A549 (cell line): ENCODE data around the gene SCYL3. TPM values are rescaled to one million over a fixed set of nuclear protein-coding genes. Genes with fewer than 3 reads are reported as not detected.
A peak's percentile ranks its signal among the peaks of the same experiment; 100 is the strongest.

ENCODE experiments used
- ATAC-seq, 2 experiments: fragments of 200-7000 bp in 1 of 2; fragments of >200 bp in 1 of 2; cut with Nextera tagmentation in 1 of 2; cut with Tn5 transposase in 1 of 2; 3 replicates each; pipeline versions ENCODE4 v1.8.0 to v1.9.1; 2018 to 2020; ENCODE audit warnings: mild to moderate bottlenecking in 1 of 2, moderate library complexity in 1 of 2
- CTCF ChIA-PET: fragments of 300-600 bp; sonication (Branson Sonifier 250); formaldehyde crosslinking; extraction: SDS; loops from one replicate; lab custom pipeline; 2021; ENCODE audit warnings: antibody characterized with exemption, inconsistent platforms; lab: Yijun Ruan, JAX
- POLR2A ChIA-PET: fragments of 350-600 bp; formaldehyde crosslinking; extraction: SDS; loops from one replicate; lab custom pipeline; 2021; ENCODE audit warnings: antibody characterized with exemption, inconsistent platforms; lab: Yijun Ruan, JAX
- DNase-seq, 2 experiments: peaks; one replicate each; pipeline versions ENCODE4 v3.0.0 to v3.0.0-alpha.2; 2011 to 2016; ENCODE audit warnings: low read depth in 1 of 2, low spot score in 1 of 2
- FAIRE-seq: peaks from 2 replicates; lab custom pipeline; 2011; peaks lifted over from hg19 to GRCh38; lab: Jason Lieb, UNC
- H3K27ac ChIP-seq, 2 experiments: fragments of >200 bp; sonication (Bioruptor Twin); formaldehyde crosslinking; 3 replicates each; pipeline ENCODE4 v1.5.1; 2016 to 2017
- H3K4me1 ChIP-seq: fragments of >200 bp; sonication (Bioruptor Twin); formaldehyde crosslinking; 3 replicates; pipeline ENCODE4 v1.6.1; 2016
- H3K4me2 ChIP-seq: fragments of >200 bp; sonication (Bioruptor Twin); formaldehyde crosslinking; 3 replicates; pipeline ENCODE4 v1.6.1; 2016
- H3K4me3 ChIP-seq: fragments of >200 bp; sonication (Bioruptor Twin); formaldehyde crosslinking; 3 replicates; pipeline ENCODE4 v1.5.1; 2016
- H3K9me3 ChIP-seq: fragments of >200 bp; sonication (Bioruptor Twin); formaldehyde crosslinking; 3 replicates; pipeline ENCODE4 v1.6.1; 2016
- CHD4 ChIP-seq: fragments of 200-600 bp; sonication (generic); IDR thresholded peaks from 2 replicates; pipeline ENCODE4 v1.6.1; 2016; ENCODE audit warnings: antibody characterized with exemption, mild to moderate bottlenecking, borderline replicate concordance
- E2F6 ChIP-seq: IDR thresholded peaks from 2 replicates; pipeline ENCODE4 v1.6.1; 2012; ENCODE audit warnings: low read depth, borderline replicate concordance
- FOSB ChIP-seq: fragments of 250-450 bp; sonication (Bioruptor Pico); IDR thresholded peaks from 2 replicates; pipeline ENCODE4 v1.5.0; 2020; ENCODE audit warnings: mild to moderate bottlenecking, moderate library complexity
- KDM5A ChIP-seq: fragments of 200-600 bp; sonication (generic); IDR thresholded peaks from 2 replicates; pipeline ENCODE4 v1.6.1; 2016; ENCODE audit warnings: antibody characterized with exemption, mild to moderate bottlenecking
- MAFK ChIP-seq: fragments of 450-650 bp; IDR thresholded peaks from 2 replicates; pipeline ENCODE4 v1.6.1; 2014; ENCODE audit not compliant: partially characterized antibody
- PHF8 ChIP-seq: fragments of 200-600 bp; sonication (generic); IDR thresholded peaks from 2 replicates; pipeline ENCODE4 v1.6.1; 2016; ENCODE audit warnings: low read depth, mild to moderate bottlenecking, antibody characterized with exemption, moderate library complexity, borderline replicate concordance
- POLR2AphosphoS2 ChIP-seq: conservative IDR thresholded peaks from 2 replicates; pipeline ENCODE4 v1.6.1; 2012; ENCODE audit warnings: low read length, improper control_type of control experiment, inconsistent platforms
- RFX5 ChIP-seq: fragments of 450-650 bp; IDR thresholded peaks from 2 replicates; pipeline ENCODE4 v1.7.1; 2014; ENCODE audit warnings: antibody characterized with exemption, mild to moderate bottlenecking, moderate library complexity
- RNF2 ChIP-seq: fragments of 200-600 bp; sonication (generic); IDR thresholded peaks from 2 replicates; pipeline ENCODE4 v1.6.1; 2016; ENCODE audit warnings: low read depth, mild to moderate bottlenecking, antibody characterized with exemption, moderate library complexity, borderline replicate concordance
- TFCP2L1 ChIP-seq: fragments of 250-450 bp; sonication (Bioruptor Pico); IDR thresholded peaks from 2 replicates; pipeline ENCODE4 v1.5.0; 2021; ENCODE audit warnings: mild to moderate bottlenecking
- ZFP36 ChIP-seq: fragments of 450-650 bp; IDR thresholded peaks from 2 replicates; pipeline ENCODE4 v1.6.1; 2014; ENCODE audit warnings: borderline replicate concordance; ENCODE audit not compliant: partially characterized antibody
- WGBS: methylation state at CpG from one replicate; pipeline ENCODE4 v1.1.6; 2017; ENCODE audit errors: missing lambda C conversion rate; 5-methylcytosine and 5-hydroxymethylcytosine counted together
- polyA plus RNA-seq, 4 experiments: library from polyadenylated mRNA; depleted of rRNA in 3 of 4; stranded (reverse); fragments of >200 nt; fragmentation: RNase III in 1 of 4; extraction: RNeasy Plus Mini Kit Qiagen cat#74134 plus additional on column Dnase treatment in 1 of 4; gene quantifications; 2 replicates in 3 of 4; 3 replicates in 1 of 4; pipeline ENCODE4 v1.2.3, GENCODE V29; 2011 to 2017
- TF ChIP-seq, protein P1 (sequence below): fragments of >200 bp; sonication (Bioruptor Twin); formaldehyde crosslinking; IDR thresholded peaks from 3 replicates; pipeline ENCODE4 v1.6.1; 2016
- TF ChIP-seq, protein P2 (sequence below): fragments of 250-450 bp; sonication (Bioruptor Pico); IDR thresholded peaks from 2 replicates; pipeline ENCODE4 v1.5.0; 2020; ENCODE audit warnings: low read depth, mild to moderate bottlenecking, moderate library complexity

SCYL3 gene
- polyA plus RNA-seq, 2 of the 4 experiments (the other 2 are of a cell fraction): 3.2 to 7.3 TPM

GRCh38 chr1:169892927-169893644, 610 bp downstream of the SCYL3 start:
- FAIRE-seq (no peak), ATAC-seq (peak in 1 of 2 experiments; percentile 15; a peak in 4 of 6 replicates), DNase-seq (peak; percentile 14 to 21)
- Histone ChIP-seq H3K4me3 (peak overlapping the region; percentile 99), H3K27ac (peak overlapping the region; percentile 94 to 96), H3K4me2 (peak overlapping the region; percentile 76), H3K4me1 (peaks cover 22% of the 10 kb centered on the region), H3K9me3 (no peaks in the 10 kb centered on the region)
- WGBS: 7% methylated on average over 15 of the region's 51 CpGs
- CTCF ChIA-PET: interaction anchor here (1.2 kb wide), 2 partner anchors 15 to 181 kb away, joined by 3 to 4 read pairs; partner anchors contain the start of gene KIFAP3
- POLR2A ChIA-PET: interaction anchor here (0.6 to 2.1 kb wide), 11 partner anchors 9 to 1037 kb away, joined by 3 to 8 read pairs (median 6); partner anchors contain the start of genes KIFAP3, METTL18 and SLC19A2
- TF ChIP-seq E2F6 (no peak), PHF8 (peak; percentile 35)
- TF ChIP-seq, protein P1, sequence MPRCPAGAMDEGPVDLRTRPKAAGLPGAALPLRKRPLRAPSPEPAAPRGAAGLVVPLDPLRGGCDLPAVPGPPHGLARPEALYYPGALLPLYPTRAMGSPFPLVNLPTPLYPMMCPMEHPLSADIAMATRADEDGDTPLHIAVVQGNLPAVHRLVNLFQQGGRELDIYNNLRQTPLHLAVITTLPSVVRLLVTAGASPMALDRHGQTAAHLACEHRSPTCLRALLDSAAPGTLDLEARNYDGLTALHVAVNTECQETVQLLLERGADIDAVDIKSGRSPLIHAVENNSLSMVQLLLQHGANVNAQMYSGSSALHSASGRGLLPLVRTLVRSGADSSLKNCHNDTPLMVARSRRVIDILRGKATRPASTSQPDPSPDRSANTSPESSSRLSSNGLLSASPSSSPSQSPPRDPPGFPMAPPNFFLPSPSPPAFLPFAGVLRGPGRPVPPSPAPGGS: 0 out of 3 replicates have a peak, but pooled peaks have one; percentile 51
- TF ChIP-seq, protein P2, sequence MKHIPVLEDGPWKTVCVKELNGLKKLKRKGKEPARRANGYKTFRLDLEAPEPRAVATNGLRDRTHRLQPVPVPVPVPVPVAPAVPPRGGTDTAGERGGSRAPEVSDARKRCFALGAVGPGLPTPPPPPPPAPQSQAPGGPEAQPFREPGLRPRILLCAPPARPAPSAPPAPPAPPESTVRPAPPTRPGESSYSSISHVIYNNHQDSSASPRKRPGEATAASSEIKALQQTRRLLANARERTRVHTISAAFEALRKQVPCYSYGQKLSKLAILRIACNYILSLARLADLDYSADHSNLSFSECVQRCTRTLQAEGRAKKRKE (CRISPR knock-in tag): no peak

DNA sequence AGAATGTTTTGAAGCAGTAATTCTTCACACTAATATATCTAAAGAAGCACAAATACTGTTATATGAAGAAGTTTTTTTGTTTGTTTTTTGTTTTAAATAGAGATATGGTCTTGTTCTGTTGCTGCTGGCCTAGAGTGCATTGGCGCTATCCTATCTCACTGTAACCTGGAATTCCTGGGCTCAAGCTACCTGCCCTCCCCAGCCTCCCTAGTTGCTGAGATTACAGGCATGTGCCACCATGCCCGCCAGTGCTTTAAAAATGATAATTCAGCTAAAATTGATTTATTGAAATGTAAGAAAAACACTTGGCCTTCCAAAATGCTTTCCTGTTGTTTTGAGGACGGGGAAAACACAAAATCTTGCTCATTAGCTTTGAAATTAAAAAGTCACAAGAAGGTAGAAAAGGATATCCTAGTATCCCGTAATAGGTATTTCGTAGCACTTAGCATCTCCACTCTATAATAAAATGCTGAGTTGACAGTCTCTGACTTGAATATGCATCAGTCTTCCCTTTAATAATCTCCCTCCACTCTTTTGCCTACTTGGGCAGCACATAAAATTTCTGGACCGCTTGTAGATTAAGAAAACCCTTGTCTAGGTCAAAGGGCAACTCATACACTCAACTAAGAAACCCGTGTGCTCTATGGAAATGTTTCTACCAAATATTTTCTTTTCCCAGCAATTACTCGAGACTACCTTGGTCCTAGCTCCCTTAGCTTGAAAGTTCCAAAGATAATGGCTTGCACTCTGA, 1.3 kb downstream of the SCYL3 start:
- peaks cover 22% of the 10 kb centered on the region for H3K4me1 ChIP-seq
- no peaks in the 10 kb centered on the region for H3K9me3 ChIP-seq
- TF ChIP-seq POLR2AphosphoS2 (no peak), MAFK (peak; percentile 97)
- ChIA-PET CTCF (interaction anchor here (1.2 kb wide), 1 partner anchor 16 kb away, joined by 3 read pairs; no protein-coding TSS in a partner anchor), POLR2A (interaction anchor here (1.0 to 2.1 kb wide), 4 partner anchors 10 to 182 kb away, joined by 3 to 8 read pairs (median 8); partner anchors contain the start of genes KIFAP3 and METTL18)
- DNase-seq (no peak), FAIRE-seq (no peak), ATAC-seq (no peak)
- H3K27ac ChIP-seq: peak overlapping the region; percentile 94 to 96
- H3K4me3 ChIP-seq: peak overlapping the region; percentile 99
- 53% methylated on average over 8 of the region's 8 CpGs for WGBS
- peak overlapping the region; percentile 76 for H3K4me2 ChIP-seq

DNA sequence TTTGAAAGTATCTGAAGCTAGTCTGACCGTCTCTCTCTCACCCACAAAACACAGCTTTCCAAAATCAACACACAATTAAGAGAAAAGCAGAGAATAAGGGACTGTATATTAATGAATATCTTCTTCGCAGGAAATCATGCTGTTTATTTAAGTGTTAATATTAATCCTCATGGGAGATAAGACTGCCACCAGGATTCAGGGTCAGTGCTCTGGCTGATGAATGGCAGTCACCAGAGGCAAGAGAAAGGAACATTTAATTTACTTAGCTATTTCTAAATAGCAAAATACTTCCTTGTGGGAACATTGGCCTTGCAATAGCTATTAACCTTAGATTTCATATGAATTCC, 2.2 kb downstream of the SCYL3 start:
- 0 out of 3 replicates have a peak overlapping the region, but pooled peaks have one; percentile 0 for H3K4me3 ChIP-seq
- WGBS: 21% methylated on average over 2 of the region's 2 CpGs
- no peak for FAIRE-seq
- CTCF ChIA-PET: no interaction called here
- H3K4me2 ChIP-seq: peak overlapping the region; percentile 76
- DNase-seq: no peak
- no peaks in the 10 kb centered on the region for H3K9me3 ChIP-seq
- H3K4me1 ChIP-seq: peaks cover 22% of the 10 kb centered on the region
- TF ChIP-seq RNF2 (no peak), CHD4 (no peak), FOSB (CRISPR knock-in tag) (no peak), TFCP2L1 (CRISPR knock-in tag) (no peak), RFX5 (no peak), KDM5A (no peak), ZFP36 (no peak)
- peak overlapping the region; percentile 13 to 64; a peak in 4 of 6 replicates for H3K27ac ChIP-seq
- POLR2A ChIA-PET: no interaction called here
- ATAC-seq: no peak
